ENCODE data around the gene CHST12. TPM values are rescaled to one million over a fixed set of nuclear protein-coding genes. Genes with fewer than 3 reads are reported as not detected.
"Not testable (repeated sequence)": the region's sequence is repeated elsewhere in the genome, so short reads cannot be mapped to it uniquely, and the experiment has no call there.

Gene CHST12
- total RNA-seq, 1 donor from 2014 or later: 15.3 TPM

DNA sequence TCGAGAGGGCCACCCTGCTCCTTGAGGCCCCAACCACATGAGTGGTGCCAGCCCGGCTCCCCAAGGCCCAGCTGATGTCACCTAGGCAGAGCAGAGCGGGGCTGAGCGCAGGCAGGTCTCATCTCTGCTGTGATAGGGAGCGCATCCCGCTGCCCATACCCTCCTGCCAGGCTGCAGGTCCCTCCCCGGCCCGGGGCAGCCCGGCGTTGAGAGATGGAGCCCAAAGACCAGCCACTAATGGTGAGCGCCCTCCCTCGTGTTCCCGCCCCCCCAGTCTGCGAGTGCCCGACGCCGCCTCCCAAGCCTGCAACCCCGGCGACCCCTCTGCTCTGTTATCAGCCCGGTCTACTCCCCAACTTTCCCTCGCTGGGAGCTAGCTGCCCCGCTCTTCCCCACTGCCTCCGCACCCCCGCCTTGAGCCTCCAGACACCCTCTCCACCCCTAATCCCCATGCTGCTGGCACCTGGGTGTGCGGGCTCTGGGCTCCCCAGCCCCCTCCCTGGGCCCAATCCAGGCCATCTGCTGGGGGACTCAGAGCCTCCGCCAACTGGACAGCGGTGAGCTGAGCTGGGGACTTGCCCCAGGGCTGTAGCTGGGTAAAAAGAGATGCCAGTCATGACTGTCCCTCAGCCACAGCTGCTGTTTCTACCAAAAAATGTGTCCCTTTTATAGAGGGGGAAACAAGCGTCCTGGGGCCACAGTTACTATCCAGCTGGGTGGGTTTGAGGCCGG, 19.7 kb upstream of the CHST12 start:
- no peak for DNase-seq
- Histone ChIP-seq H3K36me3 (peaks cover 35% of the 10 kb centered on the region), H3K27me3 (ENCODE audit: low read depth) (no peaks in the 10 kb centered on the region), H3K4me1 (peaks cover 16% of the 10 kb centered on the region), H3K9me3 (replicated peaks) (no peaks in the 10 kb centered on the region), H3K4me3 (no peak overlapping the region), H3K27ac (replicated peaks) (no peak overlapping the region)
- intact Hi-C loops (cut with micrococcal nuclease): no loop called here
- TF ChIP-seq, protein P1, sequence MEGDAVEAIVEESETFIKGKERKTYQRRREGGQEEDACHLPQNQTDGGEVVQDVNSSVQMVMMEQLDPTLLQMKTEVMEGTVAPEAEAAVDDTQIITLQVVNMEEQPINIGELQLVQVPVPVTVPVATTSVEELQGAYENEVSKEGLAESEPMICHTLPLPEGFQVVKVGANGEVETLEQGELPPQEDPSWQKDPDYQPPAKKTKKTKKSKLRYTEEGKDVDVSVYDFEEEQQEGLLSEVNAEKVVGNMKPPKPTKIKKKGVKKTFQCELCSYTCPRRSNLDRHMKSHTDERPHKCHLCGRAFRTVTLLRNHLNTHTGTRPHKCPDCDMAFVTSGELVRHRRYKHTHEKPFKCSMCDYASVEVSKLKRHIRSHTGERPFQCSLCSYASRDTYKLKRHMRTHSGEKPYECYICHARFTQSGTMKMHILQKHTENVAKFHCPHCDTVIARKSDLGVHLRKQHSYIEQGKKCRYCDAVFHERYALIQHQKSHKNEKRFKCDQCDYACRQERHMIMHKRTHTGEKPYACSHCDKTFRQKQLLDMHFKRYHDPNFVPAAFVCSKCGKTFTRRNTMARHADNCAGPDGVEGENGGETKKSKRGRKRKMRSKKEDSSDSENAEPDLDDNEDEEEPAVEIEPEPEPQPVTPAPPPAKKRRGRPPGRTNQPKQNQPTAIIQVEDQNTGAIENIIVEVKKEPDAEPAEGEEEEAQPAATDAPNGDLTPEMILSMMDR (IDR thresholded peaks at IDR 0.05; ENCODE audit: borderline replicate concordance): no peak

DNA sequence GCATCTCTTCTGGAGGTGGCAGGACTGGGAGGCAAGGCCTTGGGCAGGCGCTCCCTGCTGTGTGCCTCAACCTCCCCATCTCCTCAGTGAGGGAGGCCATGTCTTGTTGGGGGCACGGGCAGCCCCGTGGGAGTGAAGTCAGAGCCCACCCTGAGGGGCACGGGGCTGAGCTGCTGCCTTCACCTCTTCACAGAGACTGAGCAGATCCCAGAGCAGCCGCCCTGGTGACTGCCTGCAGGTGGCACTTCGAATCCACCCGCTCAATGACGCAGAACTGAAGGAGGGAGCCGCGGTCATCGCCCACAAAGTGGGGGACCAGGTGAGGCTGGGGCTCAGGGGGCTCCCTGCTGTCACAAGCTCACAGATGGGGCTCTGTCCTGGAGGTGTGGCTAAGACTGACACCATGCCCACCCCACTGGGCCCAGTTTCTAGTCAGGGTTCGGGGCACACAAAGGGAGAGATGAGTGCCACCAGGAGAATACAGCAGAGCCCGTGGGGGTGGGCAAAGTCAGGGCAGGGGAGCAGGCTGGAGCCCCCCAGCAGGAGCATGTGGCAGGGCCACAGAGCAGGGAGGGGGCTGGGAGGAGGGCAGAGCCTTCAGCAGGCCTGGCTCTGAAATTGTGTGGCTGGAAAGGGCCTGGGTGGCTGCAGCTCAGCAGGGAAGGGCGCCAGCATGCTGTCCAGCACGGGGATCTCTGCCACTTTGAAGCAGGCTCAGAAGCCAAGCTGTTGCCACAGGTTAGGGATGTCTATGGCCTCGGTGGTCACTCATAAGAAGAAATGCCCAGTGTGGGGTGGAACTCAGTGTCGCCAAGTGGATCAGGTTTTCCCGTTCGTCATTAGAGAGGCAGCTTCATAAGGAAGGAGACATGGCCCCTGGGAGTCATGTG, 18.8 kb upstream of the CHST12 start:
- H3K27me3 ChIP-seq (ENCODE audit: low read depth): no peaks in the 10 kb centered on the region
- TF ChIP-seq, protein P1 (IDR thresholded peaks at IDR 0.05; ENCODE audit: borderline replicate concordance): no peak
- no peaks in the 10 kb centered on the region for H3K9me3 ChIP-seq (replicated peaks)
- no peak overlapping the region for H3K4me3 ChIP-seq
- H3K36me3 ChIP-seq: peaks cover 26% of the 10 kb centered on the region
- DNase-seq: no peak
- peaks cover 16% of the 10 kb centered on the region for H3K4me1 ChIP-seq
- intact Hi-C loops (cut with micrococcal nuclease): no loop called here
- no peak overlapping the region for H3K27ac ChIP-seq (replicated peaks)

DNA sequence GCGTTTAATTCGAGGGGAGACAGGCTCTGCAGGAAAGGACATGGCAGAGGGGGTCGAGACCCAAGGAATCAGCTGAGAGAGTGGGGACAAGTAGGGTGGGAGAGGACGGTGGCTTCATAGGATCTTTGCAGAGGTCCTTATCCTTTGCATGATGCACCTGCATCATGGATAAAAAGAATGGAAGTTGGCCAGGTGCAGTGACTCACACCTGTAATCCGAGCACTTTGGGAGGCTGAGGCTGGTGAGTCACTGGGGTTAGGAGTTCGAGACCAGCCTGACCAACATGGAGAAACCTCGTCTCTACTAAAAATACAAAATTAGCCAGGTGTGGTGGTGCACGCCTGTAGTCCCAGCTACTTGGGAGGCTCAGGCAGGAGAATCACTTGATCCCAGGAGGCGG, 17.3 kb upstream of the CHST12 start:
- Histone ChIP-seq H3K36me3 (peaks cover 11% of the 10 kb centered on the region), H3K4me1 (peaks cover 25% of the 10 kb centered on the region)
- intact Hi-C loops (cut with micrococcal nuclease); H3K27ac ChIP-seq (replicated peaks); DNase-seq; H3K4me3 ChIP-seq; H3K27me3 ChIP-seq (ENCODE audit: low read depth); H3K9me3 ChIP-seq (replicated peaks): not testable (repeated sequence)

DNA sequence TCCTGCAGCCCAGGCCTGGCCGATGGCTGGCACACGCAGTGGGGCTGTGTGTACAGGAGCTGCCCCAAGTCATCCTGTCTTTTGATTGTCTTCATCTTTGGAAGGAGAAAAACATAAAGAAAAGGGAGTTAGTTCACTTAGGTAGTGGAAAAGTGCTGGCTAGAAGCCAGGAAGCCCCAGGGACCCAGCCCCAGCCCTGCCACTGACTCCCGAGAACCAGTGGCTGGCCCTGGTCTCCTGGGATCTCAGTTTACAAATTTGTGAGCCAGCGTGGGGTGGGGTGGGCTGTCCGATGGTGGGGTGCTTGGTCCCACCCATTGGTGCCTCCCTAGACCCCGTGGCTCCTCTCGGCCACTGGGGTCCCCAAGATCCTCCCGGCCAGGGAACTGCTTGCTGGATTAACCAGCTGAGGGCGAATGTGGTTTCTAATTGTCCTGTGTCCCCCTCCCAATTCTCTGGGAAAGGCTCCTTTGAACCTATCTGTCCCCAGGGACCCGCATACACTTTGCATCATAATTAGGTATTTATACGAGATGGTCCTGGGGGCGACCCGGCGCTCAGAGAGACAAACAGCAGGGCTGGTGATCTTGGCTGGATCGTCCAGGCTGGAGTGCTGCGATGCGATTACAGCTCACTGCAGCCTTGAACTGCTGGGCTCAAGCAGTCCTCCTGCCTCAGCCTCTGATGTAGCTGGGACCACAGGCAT, 16.3 kb upstream of the CHST12 start:
- H3K36me3 ChIP-seq: peaks cover 1% of the 10 kb centered on the region
- no peak overlapping the region for H3K27ac ChIP-seq (replicated peaks)
- H3K27me3 ChIP-seq (ENCODE audit: low read depth): no peaks in the 10 kb centered on the region
- TF ChIP-seq, protein P1 (IDR thresholded peaks at IDR 0.05; ENCODE audit: borderline replicate concordance): no peak
- DNase-seq: no peak
- intact Hi-C loops (cut with micrococcal nuclease): no loop called here
- H3K4me1 ChIP-seq: peaks cover 25% of the 10 kb centered on the region
- H3K9me3 ChIP-seq (replicated peaks): no peaks in the 10 kb centered on the region
- no peak overlapping the region for H3K4me3 ChIP-seq

DNA sequence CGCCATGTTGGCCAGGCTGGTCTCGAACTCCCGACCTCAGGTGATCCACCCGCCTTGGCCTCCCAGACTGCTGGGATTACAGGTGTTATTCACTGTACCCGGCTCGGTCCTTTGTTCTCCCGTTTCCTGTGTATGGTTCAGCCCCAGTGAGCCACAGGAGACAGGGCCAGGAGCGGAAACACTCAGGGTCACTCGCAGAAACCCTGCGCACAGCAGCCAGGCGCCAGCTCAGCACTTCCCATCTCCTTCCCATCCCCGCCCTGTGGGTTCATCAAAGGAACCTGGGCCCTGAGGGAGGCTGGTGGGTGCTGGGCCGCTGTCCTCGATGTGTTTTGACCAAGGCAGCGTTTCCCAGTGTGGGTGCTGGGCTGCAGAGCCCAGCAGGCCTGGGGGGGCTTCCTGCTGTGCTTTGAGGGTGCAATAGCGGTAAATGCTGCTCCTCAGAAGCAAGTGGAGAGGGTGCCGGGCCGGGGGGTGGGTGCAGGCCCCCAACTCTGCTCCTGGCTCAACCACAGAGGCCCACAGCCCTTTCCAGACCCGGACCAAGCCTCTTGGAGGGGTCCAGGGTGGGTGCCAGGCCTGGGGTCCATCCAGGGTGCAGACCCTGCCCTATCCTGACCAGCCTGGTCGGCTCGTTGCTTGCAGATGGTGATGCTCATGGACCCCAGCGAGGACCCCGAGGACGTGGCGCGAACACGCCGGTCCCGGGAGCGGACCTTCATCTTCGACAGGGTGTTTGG, 15.3 kb upstream of the CHST12 start:
- Histone ChIP-seq H3K36me3 (no peaks in the 10 kb centered on the region), H3K4me3 (no peak overlapping the region), H3K27ac (replicated peaks) (peak overlapping the region; percentile 51), H3K9me3 (replicated peaks) (no peaks in the 10 kb centered on the region), H3K27me3 (ENCODE audit: low read depth) (no peaks in the 10 kb centered on the region), H3K4me1 (peaks cover 25% of the 10 kb centered on the region)
- peak; percentile 54 for DNase-seq
- intact Hi-C loops (cut with micrococcal nuclease): no loop called here
- TF ChIP-seq, protein P1 (IDR thresholded peaks at IDR 0.05; ENCODE audit: borderline replicate concordance): no peak

Measured in left ventricle myocardium inferior (tissue), 1 donor.